GM12878 (cell line): ENCODE data around the gene TRIM47. TPM values are rescaled to one million over a fixed set of nuclear protein-coding genes. Genes with fewer than 3 reads are reported as not detected.
A peak's percentile ranks its signal among the peaks of the same experiment; 100 is the strongest.

Source experiments
- ATAC-seq: fragments of 200-7000 bp; cut with Tn5 transposase; 3 replicates; pipeline ENCODE4 v1.9.1; 2020; ENCODE audit warnings: mild to moderate bottlenecking, moderate library complexity
- BruUV-seq: library from RNA; stranded (reverse); fragments of 400-500 nt; replicated peaks from 2 replicates; lab custom pipeline; 2021; lab: Mats Ljungman, UMichigan
- CTCF ChIA-PET: fragments of 300-600 bp; sonication (Branson Sonifier 250); formaldehyde crosslinking; extraction: SDS; loops from one replicate; lab custom pipeline; 2021; ENCODE audit warnings: inconsistent platforms; lab: Yijun Ruan, JAX
- POLR2A ChIA-PET: fragments of 350-600 bp; formaldehyde crosslinking; extraction: SDS; loops from one replicate; lab custom pipeline; 2021; ENCODE audit warnings: inconsistent platforms; lab: Charles Lee
- RAD21 ChIA-PET: fragments of 300-600 bp; sonication (Branson Sonifier 250); formaldehyde crosslinking; loops from one replicate; lab custom pipeline; 2023; ENCODE audit warnings: antibody characterized with exemption; ENCODE audit not compliant: unreplicated experiment; lab: Charles Lee
- SMC1A ChIA-PET: fragments of 300-600 bp; sonication (Branson Sonifier 250); formaldehyde crosslinking; loops from one replicate; lab custom pipeline; 2023; ENCODE audit not compliant: unreplicated experiment, uncharacterized antibody; lab: Charles Lee
- DNase-seq: peaks from one replicate; pipeline ENCODE4 v3.0.0-alpha.2; 2011; ENCODE audit warnings: low read depth, low spot score
- FAIRE-seq: peaks from 3 replicates; lab custom pipeline; 2011; peaks lifted over from hg19 to GRCh38; lab: Jason Lieb, UNC
- H2AFZ ChIP-seq: 2 replicates; pipeline ENCODE4 v1.6.0; 2011; ENCODE audit warnings: low read depth, low read length, control low read depth; ENCODE audit not compliant: control insufficient read depth
- H3K27ac ChIP-seq: 2 replicates; pipeline ENCODE4 v1.5.1; 2011; ENCODE audit warnings: control low read depth; ENCODE audit not compliant: control insufficient read depth, insufficient read depth
- H3K27me3 ChIP-seq, 2 experiments: replicated peaks in 1 of 2; 2 replicates each; pipeline versions ENCODE4 v1.6.0 to v1.6.1; 2011; ENCODE audit warnings: low read length in 1 of 2; ENCODE audit not compliant: control insufficient read depth in 2 of 2, insufficient read depth in 2 of 2
- H3K36me3 ChIP-seq, 2 experiments: 2 replicates each; pipeline ENCODE4 v1.5.1; 2011; ENCODE audit warnings: low read length in 1 of 2; ENCODE audit not compliant: control insufficient read depth in 2 of 2, insufficient read depth in 2 of 2
- H3K4me1 ChIP-seq: 2 replicates; pipeline ENCODE4 v1.6.1; 2011; ENCODE audit warnings: mild to moderate bottlenecking, low read length, moderate library complexity, mixed read lengths; ENCODE audit not compliant: control insufficient read depth, insufficient read depth
- H3K4me2 ChIP-seq: 2 replicates; pipeline ENCODE4 v1.6.0; 2011; ENCODE audit warnings: control low read depth; ENCODE audit not compliant: control insufficient read depth, insufficient read depth
- H3K4me3 ChIP-seq: fragments of 200-600 bp; sonication (generic); 2 replicates; pipeline ENCODE4 v1.5.1; 2016
- H3K79me2 ChIP-seq: 2 replicates; pipeline ENCODE4 v1.6.0; 2011; ENCODE audit warnings: low read length; ENCODE audit not compliant: control insufficient read depth, insufficient read depth
- H3K9ac ChIP-seq: 2 replicates; pipeline ENCODE4 v1.8.0; 2011; ENCODE audit warnings: low read length, control low read depth, mixed read lengths; ENCODE audit not compliant: control insufficient read depth, insufficient read depth
- H3K9me3 ChIP-seq: replicated peaks from 3 replicates; pipeline ENCODE4 v1.5.1; 2011; ENCODE audit warnings: mild to moderate bottlenecking, low read length; ENCODE audit not compliant: control insufficient read depth, insufficient read depth
- H4K20me1 ChIP-seq: 2 replicates; pipeline ENCODE4 v1.6.0; 2011; ENCODE audit not compliant: control insufficient read depth, insufficient read depth
- CHD4 ChIP-seq: fragments of 200-600 bp; sonication (generic); IDR thresholded peaks from 2 replicates; pipeline ENCODE4 v1.6.1; 2016; ENCODE audit warnings: mild to moderate bottlenecking
- EGR1 ChIP-seq, 2 experiments: IDR thresholded peaks; 1 replicate in 1 of 2; 2 replicates in 1 of 2; pipeline ENCODE4 v1.6.1; 2011 to 2012; ENCODE audit warnings: low read depth in 2 of 2, low read length in 2 of 2, borderline replicate concordance in 1 of 2, mild to moderate bottlenecking in 1 of 2, moderate library complexity in 1 of 2
- EP300 ChIP-seq, 2 experiments: fragments of 150-350 bp in 1 of 2; IDR thresholded peaks; 2 replicates each; pipeline ENCODE4 v1.6.1; 2011 to 2012; ENCODE audit warnings: low read depth in 2 of 2, low read length in 2 of 2, borderline replicate concordance in 1 of 2, improper control_type of control experiment in 1 of 2, inconsistent platforms in 1 of 2; ENCODE audit not compliant: control insufficient read depth in 1 of 2
- IRF4 ChIP-seq: IDR thresholded peaks from 2 replicates; pipeline ENCODE4 v1.6.1; 2011; ENCODE audit warnings: low read depth, low read length
- MTA2 ChIP-seq: fragments of 450-650 bp; IDR thresholded peaks from 2 replicates; pipeline ENCODE4 v1.6.1; 2016; ENCODE audit warnings: low read depth, mild to moderate bottlenecking, moderate library complexity
- NFYA ChIP-seq: IDR thresholded peaks from 2 replicates; pipeline ENCODE4 v1.6.1; 2011; ENCODE audit warnings: low read depth, mild to moderate bottlenecking, low read length, improper control_type of control experiment, borderline replicate concordance
- SMC3 ChIP-seq: IDR thresholded peaks from 2 replicates; pipeline ENCODE4 v1.6.1; 2011; ENCODE audit warnings: low read length, improper control_type of control experiment, borderline replicate concordance
- ZSCAN29 ChIP-seq: fragments of 450-650 bp; IDR thresholded peaks from 2 replicates; pipeline ENCODE4 v1.6.1; 2017; ENCODE audit warnings: mild to moderate bottlenecking, moderate library complexity
- WGBS: methylation state at CpG from one replicate; pipeline ENCODE4 v1.1.6; 2016; ENCODE audit warnings: low lambda C conversion rate; ENCODE audit not compliant: insufficient replicate concordance, insufficient coverage; ENCODE audit errors: missing lambda C conversion rate; 5-methylcytosine and 5-hydroxymethylcytosine counted together
- in situ Hi-C: fragments of 300-500 bp; cut with MboI; formaldehyde crosslinking; loops from 9 replicates; pipeline ENCODE4 v1.14.3; 2018; ENCODE audit warnings: mixed read lengths
- intact Hi-C: fragments of 100-400 bp; cut with micrococcal nuclease; formaldehyde crosslinking; loops from one replicate; pipeline ENCODE4 v1.14.2; 2022; ENCODE audit not compliant: unreplicated experiment
- polyA plus RNA-seq, 11 experiments: library from polyadenylated mRNA; depleted of rRNA in 4 of 11; unstranded in 6 of 11; stranded (reverse) in 5 of 11; fragments of >200 nt; fragmentation: Nextera tagmentation in 4 of 11; fragmentation: Illumina TruSeq in 1 of 11; extraction: Ambion mirVana in 4 of 11; extraction: Trizol in 1 of 11; gene quantifications; 1 replicate in 1 of 11; 2 replicates in 10 of 11; pipeline versions ENCODE4 v1.2.1 to v1.2.3, GENCODE V29; 2011 to 2016; ENCODE audit warnings: inconsistent platforms in 2 of 11, missing spikeins in 2 of 11, low read depth in 1 of 11
- total RNA-seq, 4 experiments: library from RNA; depleted of rRNA in 3 of 4; stranded (reverse); fragments of >200 nt in 3 of 4; fragmentation: Illumina TruSeq in 1 of 4; extraction: Trizol in 1 of 4; gene quantifications; 2 replicates each; pipeline versions ENCODE4 v1.2.1 to v1.2.3, GENCODE V29; 2013 to 2021
- TF ChIP-seq, protein P1 (sequence below): IDR thresholded peaks from 2 replicates; pipeline ENCODE4 v1.6.1; 2012; ENCODE audit warnings: mild to moderate bottlenecking, low read depth, low read length
- TF ChIP-seq, protein P2 (sequence below): IDR thresholded peaks from 2 replicates; pipeline ENCODE4 v1.6.1; 2012; ENCODE audit warnings: low read depth, low read length, improper control_type of control experiment
- TF ChIP-seq, protein P3 (sequence below): fragments of 450-650 bp; IDR thresholded peaks from 2 replicates; pipeline ENCODE4 v1.6.1; 2016; ENCODE audit warnings: mild to moderate bottlenecking
- TF ChIP-seq, protein P4 (sequence below): fragments of 450-650 bp; conservative IDR thresholded peaks from 2 replicates; pipeline ENCODE4 v1.6.1; 2017; ENCODE audit warnings: mild to moderate bottlenecking, moderate library complexity

Gene TRIM47
- total and polyA plus RNA-seq, 10 of the 15 experiments (the other 5 are each of a cell fraction or from before 2014, with no cell fraction given), result 0.35 to 9.7 (median 5.3) TPM

DNA sequence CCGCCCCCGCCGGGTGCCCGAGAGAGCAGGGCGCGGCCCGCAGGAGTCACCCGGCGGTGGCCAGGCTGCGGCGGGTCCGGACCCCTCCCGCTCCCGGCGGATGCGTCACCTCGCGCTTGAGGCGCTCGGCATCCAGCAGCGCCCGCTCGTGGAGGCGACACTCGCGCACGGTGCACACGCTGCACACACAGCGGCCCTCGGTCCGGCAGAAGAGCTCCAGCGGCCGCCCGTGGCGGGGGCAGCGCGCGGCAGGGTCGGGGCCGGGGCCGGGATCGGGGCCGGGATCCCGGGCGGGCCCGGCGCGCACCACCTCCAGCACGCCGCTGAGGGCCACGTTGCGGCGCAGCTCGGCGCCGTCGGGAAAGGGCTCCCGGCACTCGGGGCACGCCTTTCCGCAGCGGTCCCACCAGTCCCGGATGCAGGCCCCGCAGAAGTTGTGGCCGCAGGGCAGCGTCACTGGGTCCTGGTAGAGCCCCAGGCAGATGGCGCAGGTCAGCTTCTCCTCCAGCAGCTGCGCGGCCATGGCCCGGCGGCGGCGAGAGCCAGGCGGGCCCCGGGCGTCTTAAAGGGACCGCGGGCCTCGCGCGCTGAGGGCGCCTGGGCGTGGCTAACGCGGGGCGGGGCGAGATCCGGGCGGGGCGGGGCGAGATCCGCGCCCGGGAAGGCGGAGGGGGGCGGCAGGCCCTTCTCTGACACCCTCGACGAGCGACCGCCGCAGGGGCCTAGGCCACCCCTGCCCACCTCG is 18.2 kb upstream of the TRIM47 start, which contains the start of gene TRIM65:
Gene TRIM65 (minus strand): TSS at position 537 of the 745 bp plus-strand sequence. CDS start 14 bp downstream, at position 523.
- peak within 1 kb of the TSS; percentile 72 for H3K27ac ChIP-seq
- peak; percentile 91 for ATAC-seq
- H3K27me3 ChIP-seq, result no peaks in the 10 kb centered on the region
- H3K9ac ChIP-seq, result peak within 1 kb of the TSS; percentile 82
- peaks cover 10 to 15% of the 10 kb centered on the region in 2 experiments; a peak in 3 of 4 replicates for H3K36me3 ChIP-seq
- peak within 1 kb of the TSS; percentile 64 for H3K4me2 ChIP-seq
- CTCF ChIA-PET, result interaction anchor here (0.7 to 4.8 kb wide), 24 partner anchors 9 to 143 kb away, joined by 3 to 43 read pairs (median 4); partner anchors contain the start of genes GALK1, TRIM47 and WBP2
- DNase-seq, result no peak
- peaks cover 15% of the 10 kb centered on the region for H3K79me2 ChIP-seq
- no TSS peak for BruUV-seq
- peak within 1 kb of the TSS; percentile 89 for H3K4me3 ChIP-seq
- FAIRE-seq, result no peak
- SMC1A ChIA-PET, result interaction anchor here (1.0 to 1.9 kb wide), 13 partner anchors 18 to 368 kb away, joined by 3 to 8 read pairs (median 4); partner anchors contain the start of genes TRIM47 and UBALD2
- in situ Hi-C loops (no loop called here), intact Hi-C loops (loop anchor here (2.0 to 5.0 kb wide), 3 partner anchors 18 to 119 kb away; partner anchors contain the start of genes TRIM47 and WBP2)
- 2% methylated on average over 50 of the region's 102 CpGs for WGBS
- H2AFZ ChIP-seq, result peak within 1 kb of the TSS; percentile 94
- H4K20me1 ChIP-seq, result no peaks in the 10 kb centered on the region
- H3K9me3 ChIP-seq, result no peaks in the 10 kb centered on the region
- RAD21 ChIA-PET, result interaction anchor here (0.7 to 4.5 kb wide), 9 partner anchors 21 to 144 kb away, joined by 3 to 32 read pairs (median 11); partner anchors contain the start of genes GALK1, UNC13D and WBP2
- H3K4me1 ChIP-seq, result peaks cover 6% of the 10 kb centered on the region
- POLR2A ChIA-PET, result interaction anchor here (0.6 to 2.8 kb wide), 13 partner anchors 9 to 175 kb away, joined by 3 to 19 read pairs (median 5); partner anchors contain the start of genes ACOX1, TEN1, TRIM47 and UNK
- TF ChIP-seq, protein P1, sequence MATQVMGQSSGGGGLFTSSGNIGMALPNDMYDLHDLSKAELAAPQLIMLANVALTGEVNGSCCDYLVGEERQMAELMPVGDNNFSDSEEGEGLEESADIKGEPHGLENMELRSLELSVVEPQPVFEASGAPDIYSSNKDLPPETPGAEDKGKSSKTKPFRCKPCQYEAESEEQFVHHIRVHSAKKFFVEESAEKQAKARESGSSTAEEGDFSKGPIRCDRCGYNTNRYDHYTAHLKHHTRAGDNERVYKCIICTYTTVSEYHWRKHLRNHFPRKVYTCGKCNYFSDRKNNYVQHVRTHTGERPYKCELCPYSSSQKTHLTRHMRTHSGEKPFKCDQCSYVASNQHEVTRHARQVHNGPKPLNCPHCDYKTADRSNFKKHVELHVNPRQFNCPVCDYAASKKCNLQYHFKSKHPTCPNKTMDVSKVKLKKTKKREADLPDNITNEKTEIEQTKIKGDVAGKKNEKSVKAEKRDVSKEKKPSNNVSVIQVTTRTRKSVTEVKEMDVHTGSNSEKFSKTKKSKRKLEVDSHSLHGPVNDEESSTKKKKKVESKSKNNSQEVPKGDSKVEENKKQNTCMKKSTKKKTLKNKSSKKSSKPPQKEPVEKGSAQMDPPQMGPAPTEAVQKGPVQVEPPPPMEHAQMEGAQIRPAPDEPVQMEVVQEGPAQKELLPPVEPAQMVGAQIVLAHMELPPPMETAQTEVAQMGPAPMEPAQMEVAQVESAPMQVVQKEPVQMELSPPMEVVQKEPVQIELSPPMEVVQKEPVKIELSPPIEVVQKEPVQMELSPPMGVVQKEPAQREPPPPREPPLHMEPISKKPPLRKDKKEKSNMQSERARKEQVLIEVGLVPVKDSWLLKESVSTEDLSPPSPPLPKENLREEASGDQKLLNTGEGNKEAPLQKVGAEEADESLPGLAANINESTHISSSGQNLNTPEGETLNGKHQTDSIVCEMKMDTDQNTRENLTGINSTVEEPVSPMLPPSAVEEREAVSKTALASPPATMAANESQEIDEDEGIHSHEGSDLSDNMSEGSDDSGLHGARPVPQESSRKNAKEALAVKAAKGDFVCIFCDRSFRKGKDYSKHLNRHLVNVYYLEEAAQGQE, result no peak
- TF ChIP-seq SMC3, result peak; percentile 22; the same call in 1 of the 2 replicates
- no peak for TF ChIP-seq MTA2
- peak in 1 of 2 experiments; percentile 19; a peak in 1 of 3 replicates for TF ChIP-seq EGR1 (IDR thresholded peaks at IDR 0.05; ENCODE audit: borderline replicate concordance in 1 of 2, low read depth in 2 of 2, low read length in 2 of 2)
- TF ChIP-seq IRF4, result no peak
- TF ChIP-seq, protein P2, sequence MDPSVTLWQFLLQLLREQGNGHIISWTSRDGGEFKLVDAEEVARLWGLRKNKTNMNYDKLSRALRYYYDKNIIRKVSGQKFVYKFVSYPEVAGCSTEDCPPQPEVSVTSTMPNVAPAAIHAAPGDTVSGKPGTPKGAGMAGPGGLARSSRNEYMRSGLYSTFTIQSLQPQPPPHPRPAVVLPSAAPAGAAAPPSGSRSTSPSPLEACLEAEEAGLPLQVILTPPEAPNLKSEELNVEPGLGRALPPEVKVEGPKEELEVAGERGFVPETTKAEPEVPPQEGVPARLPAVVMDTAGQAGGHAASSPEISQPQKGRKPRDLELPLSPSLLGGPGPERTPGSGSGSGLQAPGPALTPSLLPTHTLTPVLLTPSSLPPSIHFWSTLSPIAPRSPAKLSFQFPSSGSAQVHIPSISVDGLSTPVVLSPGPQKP, result no peak
- TF ChIP-seq, protein P3, sequence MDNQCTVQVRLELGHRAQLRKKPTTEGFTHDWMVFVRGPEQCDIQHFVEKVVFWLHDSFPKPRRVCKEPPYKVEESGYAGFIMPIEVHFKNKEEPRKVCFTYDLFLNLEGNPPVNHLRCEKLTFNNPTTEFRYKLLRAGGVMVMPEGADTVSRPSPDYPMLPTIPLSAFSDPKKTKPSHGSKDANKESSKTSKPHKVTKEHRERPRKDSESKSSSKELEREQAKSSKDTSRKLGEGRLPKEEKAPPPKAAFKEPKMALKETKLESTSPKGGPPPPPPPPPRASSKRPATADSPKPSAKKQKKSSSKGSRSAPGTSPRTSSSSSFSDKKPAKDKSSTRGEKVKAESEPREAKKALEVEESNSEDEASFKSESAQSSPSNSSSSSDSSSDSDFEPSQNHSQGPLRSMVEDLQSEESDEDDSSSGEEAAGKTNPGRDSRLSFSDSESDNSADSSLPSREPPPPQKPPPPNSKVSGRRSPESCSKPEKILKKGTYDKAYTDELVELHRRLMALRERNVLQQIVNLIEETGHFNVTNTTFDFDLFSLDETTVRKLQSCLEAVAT, result no peak
- TF ChIP-seq, protein P4, sequence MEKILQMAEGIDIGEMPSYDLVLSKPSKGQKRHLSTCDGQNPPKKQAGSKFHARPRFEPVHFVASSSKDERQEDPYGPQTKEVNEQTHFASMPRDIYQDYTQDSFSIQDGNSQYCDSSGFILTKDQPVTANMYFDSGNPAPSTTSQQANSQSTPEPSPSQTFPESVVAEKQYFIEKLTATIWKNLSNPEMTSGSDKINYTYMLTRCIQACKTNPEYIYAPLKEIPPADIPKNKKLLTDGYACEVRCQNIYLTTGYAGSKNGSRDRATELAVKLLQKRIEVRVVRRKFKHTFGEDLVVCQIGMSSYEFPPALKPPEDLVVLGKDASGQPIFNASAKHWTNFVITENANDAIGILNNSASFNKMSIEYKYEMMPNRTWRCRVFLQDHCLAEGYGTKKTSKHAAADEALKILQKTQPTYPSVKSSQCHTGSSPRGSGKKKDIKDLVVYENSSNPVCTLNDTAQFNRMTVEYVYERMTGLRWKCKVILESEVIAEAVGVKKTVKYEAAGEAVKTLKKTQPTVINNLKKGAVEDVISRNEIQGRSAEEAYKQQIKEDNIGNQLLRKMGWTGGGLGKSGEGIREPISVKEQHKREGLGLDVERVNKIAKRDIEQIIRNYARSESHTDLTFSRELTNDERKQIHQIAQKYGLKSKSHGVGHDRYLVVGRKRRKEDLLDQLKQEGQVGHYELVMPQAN, result peak; percentile 77
- no peak for TF ChIP-seq NFYA
- no peak for TF ChIP-seq ZSCAN29
- no peak for TF ChIP-seq CHD4
- TF ChIP-seq EP300 (IDR thresholded peaks at IDR 0.05; ENCODE audit: borderline replicate concordance in 1 of 2, control insufficient read depth in 1 of 2, low read depth in 2 of 2, low read length in 2 of 2), result no peak
